Activated CD8-positive, alpha-beta memory T cell treated with anti-CD3 and anti-CD28 coated beads, Interleukin-2, amount 50 U/mL, for 24 hours (primary cell): Measurements from ENCODE around the gene CAPN8.

Source experiments
- DNase-seq: peaks from one replicate; pipeline ENCODE4 v3.0.0-alpha.2; 2020; ENCODE audit errors: extremely low read depth

Gene CAPN8

DNA sequence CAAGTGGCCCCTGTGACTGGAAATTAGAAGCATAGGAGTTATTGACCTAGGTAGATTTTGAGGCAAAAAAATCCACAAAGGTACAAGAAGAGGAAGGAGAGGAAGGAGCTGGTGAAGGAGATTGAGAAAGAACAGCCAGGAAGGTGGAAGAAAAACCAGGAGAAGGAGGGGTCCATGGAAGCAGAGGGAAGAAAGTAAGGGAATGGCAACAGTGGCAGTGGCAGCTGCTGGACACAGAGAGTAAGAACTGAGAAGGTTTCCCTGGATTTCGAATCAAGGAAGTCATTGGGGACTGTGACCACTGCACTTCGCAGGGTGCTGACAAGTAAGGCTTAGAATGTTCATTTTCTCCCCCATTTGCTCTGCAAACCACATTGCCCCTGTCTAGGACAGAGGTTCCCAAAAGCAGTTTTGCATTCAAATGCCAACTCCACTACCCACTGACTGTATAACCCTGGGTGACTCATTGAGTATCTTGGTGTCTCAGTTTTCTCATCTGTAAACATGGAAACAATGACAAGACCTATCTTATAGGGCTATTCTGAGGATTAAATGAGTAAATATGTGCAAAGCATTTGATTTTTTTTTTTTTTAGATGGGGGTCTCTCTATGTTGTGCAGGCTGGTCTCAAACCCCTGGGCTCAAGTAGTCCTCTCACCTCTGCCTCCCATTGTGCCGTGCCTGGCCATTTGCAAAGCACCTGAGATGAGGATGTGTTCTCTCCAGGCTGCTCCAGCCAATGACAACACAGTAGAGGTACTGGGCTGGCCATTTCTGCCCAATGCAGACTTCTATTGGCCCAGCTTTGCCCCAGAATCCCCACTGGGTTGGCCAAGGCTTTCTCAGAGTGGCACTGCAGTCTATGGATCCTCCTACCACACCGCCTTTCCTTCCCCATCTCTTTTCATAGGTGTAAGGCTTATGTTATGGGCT lies 37.5 kb upstream of the CAPN8 start:
- DNase-seq: no peak

- no peak for DNase-seq
These were observed 35.6 kb upstream of the CAPN8 start for GRCh38 chr1:223700942-223701637.

DNA sequence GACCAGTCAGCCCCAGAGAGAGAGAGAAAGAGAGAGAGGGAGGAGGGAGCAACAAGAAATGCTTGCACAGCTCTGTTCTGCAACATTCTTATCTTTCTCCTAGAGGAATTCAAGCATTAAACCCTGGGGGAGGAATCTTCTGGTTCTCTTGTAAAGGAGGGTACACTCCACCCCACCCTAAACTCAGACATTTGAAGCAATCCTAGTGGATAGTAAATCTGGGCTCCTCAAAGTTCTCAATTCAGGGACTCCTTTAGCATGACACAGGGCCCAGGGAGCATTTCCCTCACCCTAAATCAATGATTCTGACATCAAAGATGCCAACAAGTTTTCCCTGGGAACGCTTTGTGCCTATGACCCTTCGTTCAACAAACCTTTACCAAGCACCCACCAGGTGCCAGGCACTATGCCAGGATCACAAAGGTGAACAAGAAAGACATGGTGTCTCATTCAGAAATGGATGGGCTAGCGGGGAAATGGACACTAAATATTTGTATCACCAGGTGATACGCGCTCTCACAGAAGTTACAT lies 35.0 kb upstream of the CAPN8 start:
- DNase-seq: no peak

- no peak for DNase-seq
These were observed 30.4 kb upstream of the CAPN8 start for GRCh38 chr1:223695941-223696340.

DNA sequence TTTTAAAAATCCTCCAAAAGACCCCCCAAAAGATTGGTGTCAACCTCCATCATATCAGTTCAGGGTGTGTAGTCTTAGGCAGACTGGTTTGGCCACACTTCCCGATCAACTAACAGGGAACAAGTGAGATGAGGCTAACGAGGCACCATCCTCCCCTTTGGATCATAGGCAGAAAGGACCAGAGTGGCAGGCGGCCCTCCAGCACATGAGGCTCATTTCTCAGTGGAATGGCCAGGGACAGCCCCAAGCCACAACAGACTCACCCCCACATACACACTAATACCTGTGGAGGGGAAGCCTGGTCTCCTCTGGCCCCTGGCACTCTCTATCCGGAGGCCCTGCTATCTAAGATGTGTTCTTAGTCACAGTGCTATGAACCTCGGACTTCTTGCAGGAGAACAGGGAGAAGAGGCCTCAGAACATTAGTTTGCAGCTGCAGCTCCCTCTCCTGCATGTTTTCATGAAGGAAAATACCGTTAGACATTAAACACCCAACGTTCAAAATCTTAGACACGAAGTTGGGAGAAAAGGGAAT lies 29.6 kb upstream of the CAPN8 start:
- DNase-seq: no peak

DNA sequence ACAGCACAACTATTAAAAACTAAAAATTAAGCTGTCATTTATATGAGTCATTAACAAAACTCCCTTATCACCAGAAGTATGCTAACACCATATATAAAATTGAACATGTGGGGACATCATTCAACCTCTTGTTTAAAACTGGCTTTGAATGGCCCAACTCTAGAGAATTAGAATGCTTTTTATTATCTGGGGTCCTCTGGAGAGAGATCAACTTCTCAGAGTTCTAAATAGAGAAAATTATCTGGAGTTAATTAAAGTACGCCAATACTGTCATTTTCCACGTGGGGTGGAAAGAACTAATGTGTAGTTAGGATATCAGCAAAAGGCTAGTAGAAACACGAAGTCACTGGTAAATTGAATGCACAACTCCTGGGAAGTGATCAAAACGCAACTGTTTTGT lies 25.6 kb upstream of the CAPN8 start:
- no peak for DNase-seq

GRCh38 chr1:223684488-223684792 lies 18.9 kb upstream of the CAPN8 start:
- DNase-seq: no peak

DNA sequence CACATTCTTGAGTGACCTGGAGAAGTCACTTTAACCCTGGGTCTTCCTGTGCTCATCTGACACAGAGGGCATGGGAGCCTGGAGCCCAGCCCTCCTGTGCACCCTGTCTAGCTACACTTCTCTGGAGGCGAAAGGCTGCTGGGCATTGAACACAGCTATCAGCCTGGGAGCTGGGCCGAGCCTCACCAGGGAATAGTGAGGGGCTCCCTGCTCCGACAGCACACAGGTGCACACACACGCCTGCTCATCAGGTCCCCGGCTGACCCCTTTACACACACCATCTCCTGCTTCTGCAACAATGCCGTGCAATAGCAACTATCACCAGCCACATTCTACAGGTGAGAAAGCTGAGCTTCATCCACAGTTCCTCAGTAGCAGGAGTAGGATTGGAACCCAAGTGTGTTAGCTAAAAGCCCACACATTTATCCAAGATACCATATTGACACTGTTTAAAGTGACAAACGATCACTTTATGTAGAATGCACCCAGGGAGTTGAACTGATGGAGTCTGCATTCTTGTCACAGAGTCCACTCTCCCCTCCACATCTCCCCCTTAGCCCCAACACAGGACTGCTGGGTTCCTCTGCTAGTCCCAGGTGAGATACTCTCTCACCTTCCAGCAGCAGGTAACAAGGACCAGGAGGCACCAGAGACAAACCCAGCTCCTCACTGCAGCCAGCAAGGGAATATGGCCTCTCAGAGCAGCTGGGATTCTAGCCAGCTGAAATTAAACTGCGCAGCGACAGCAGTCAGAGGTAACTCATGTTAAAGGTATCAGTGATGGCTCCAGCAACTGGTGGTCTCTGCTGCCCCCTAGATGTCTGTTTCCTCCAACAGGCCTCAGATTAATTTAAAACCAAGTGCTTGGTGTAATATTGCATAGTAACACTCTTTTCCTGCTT lies 18.3 kb upstream of the CAPN8 start:
- peak; percentile 32 for DNase-seq

GRCh38 chr1:223682502-223682901 lies 17.0 kb upstream of the CAPN8 start:
- DNase-seq: no peak

GRCh38 chr1:223680188-223680587 lies 14.7 kb upstream of the CAPN8 start:
- no peak for DNase-seq

DNA sequence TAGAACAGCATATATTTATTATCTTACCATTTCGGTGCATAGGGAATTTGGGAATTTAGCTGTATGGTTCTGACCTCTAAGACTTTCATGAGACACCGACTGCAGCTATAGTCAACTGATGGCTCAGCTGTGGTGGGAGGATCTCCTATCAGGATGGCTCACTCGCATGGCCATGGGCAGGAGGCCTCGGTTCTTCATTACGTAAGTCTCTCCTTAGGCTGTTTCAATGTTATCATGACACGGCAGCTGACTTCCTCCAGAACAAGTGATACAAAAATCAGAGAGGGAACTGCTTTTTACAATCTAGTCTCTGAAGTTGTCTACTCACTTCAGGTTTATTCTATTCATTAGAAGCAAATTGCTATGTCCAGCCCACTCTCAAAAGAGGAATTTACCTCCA lies 13.3 kb upstream of the CAPN8 start:
- no peak for DNase-seq

- DNase-seq: no peak
These were observed 8.8 kb upstream of the CAPN8 start for GRCh38 chr1:223674119-223674890.

DNA sequence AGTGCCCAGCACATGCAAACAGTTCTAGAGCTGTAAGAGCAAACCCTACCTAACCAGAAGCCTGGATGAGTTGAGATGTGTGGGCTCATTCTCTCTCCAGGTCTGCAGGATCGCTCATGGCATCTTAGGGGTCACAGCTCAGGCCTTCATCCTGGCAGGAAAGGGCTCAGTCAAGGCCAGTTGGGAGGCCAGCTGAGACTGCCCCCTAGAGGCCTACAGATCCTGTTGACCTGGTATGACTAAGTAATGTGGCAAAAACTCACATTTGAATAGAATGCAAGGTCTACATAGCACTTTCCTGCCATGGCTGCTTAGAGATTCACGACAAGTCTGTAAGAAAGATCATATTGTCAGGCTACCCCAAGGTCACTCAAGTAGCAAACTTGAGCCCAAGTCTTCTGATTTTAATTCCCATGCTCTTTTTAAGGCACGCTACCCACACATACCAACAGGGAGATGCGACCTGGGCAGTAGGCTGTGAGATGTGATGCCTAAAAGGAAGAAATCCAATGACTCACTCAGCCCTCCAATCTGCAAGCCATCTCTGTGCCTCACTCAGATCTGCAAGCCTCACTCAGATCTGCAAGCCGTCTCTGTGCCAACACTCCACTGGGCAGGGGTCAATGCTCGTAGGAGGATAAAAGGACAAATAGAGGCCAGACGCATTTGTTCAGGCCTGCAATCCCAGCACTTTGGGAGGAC lies 5.1 kb upstream of the CAPN8 start:
- no peak for DNase-seq

DNA sequence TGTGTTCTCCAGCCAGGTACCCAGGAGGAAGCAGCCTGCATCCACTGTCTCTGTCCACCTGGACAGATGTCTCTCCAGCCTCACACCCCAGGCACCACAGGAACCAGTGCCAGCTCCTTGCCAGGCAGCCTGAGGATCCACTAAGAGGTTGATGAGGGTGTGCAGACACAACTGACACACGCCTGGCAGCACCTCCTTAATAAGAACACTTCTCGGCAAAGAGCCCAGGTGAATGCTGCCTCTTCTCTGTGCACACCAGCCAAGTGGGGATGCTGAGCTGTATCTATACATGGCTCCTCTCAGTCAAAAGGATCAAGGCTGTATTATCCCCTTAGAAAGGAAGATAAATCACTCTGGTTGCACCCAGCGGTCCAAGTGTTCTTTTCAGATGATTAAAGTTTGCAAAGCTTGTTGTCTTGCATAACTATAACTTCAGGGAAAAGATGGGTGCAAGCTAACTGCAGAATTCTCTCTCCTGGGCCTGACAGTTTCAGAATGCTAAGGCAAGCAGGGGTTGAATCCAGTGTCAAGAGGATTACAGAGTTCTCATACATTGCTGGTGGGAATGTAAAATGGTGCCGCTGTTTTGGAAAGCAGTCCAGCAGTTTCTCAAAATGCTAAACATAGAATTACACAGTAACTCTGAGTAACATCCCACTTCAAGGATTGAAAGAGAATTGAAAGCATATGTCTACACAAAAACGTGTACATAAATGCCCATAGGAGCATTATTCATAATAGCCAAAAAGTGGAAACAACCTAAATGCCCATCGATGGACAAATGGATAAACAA lies 3.7 kb upstream of the CAPN8 start:
- DNase-seq: no peak

- no peak for DNase-seq
These were observed 2.1 kb upstream of the CAPN8 start for GRCh38 chr1:223667484-223668182.

DNA sequence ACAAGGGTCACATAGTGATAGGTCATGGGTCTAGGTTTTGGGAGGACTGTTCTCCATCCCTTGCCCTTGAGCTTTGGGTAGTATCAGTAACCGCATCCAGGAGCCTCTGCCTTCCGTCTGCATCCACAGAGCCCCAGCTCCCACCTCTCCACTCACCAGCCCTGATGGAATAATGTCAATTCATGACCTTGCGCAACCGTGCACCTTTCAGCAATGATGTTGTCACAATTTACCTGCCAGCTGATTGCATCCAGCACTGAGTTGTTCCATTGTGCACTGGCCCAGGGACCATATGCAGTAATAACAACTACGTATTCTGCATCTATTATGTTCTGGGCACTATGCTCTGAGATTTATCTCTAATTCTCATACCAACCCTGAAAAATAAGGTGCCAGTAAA lies 1.4 kb downstream of the CAPN8 start:
- DNase-seq: no peak

DNA sequence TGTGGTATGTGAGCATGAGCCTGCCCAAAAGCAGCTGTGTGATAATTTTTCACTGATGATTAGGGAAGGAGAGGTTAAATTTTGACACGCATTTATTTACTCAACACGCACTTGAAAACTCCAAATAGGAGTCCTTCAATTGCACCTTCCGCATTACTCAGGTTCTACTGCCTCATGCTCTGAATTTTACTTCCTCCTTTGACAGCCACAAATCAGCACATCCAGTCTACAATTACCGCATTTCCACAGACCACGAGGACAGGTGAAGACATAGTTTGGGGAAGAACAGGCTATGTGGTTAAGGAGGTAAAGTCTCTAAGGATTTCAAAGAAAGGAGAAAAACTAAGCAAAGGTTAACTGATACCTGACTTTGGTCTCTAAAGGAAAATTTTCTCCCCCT lies 2.6 kb downstream of the CAPN8 start:
- DNase-seq: no peak

GRCh38 chr1:223659711-223660110 lies 5.8 kb downstream of the CAPN8 start:
- no peak for DNase-seq

DNA sequence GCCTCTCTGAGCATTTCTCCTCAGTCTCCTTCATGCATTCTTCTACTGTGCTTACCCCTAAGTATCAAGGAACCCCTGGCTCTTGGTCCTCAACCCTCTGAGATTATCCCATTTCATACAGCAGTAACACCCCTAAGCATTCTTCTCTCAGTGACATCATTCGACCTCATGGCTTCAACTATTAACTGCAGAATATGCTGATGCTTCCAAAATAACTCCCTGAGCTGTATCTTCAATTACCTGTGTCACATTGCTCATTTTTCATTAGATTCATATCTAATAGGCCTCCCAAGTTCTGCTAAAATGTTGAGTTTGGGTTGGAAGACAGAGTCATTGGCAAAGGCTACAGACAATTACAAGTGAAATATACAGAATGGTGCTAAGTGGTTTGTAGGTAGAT lies 7.5 kb downstream of the CAPN8 start:
- DNase-seq: no peak
